Measurements from ENCODE around the gene ADAMTS3.
"Not testable (repeated sequence)": the region's sequence is repeated elsewhere in the genome, so short reads cannot be mapped to it uniquely, and the experiment has no call there.

The ADAMTS3 gene

DNA sequence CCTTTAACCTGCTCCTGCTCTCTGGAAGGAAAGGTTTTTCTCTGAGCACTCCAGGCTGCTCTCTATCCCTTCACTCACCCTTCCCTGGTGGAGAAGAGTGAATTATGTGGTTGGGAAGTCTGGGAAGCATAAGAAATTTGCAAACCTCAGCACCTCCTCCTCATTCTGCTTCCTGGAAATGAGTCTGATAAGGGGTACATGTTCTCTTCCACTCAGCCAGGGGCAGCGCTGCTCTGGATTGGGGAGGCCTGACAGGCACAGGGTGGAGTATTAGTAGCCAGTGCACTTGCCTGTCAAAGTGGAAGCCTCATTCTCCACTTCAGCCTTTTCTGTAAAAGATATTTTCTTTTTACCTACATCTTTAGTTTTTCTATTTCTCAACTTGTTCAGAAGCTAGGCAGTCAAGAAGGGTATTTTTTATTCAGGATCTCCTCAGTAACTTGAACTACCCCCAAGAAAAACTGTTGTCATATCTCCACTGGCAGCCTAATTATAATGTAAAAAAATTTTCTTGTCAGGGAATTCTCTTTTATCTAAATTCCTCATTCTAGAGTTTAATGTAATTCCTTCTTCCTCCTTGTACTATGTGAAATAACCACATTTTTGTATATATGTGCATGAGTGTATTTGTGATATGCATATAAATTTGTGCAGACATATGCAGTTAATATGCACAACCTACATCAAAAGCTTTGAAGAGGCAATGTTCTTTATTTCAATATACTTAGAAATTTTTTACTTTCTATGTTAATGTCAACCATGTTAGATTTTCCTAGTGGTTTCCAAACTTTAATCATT is 15.3 kb downstream of the ADAMTS3 start:
- DNase-seq (ENCODE audit: low read depth in 2 of 2): no peak

DNA sequence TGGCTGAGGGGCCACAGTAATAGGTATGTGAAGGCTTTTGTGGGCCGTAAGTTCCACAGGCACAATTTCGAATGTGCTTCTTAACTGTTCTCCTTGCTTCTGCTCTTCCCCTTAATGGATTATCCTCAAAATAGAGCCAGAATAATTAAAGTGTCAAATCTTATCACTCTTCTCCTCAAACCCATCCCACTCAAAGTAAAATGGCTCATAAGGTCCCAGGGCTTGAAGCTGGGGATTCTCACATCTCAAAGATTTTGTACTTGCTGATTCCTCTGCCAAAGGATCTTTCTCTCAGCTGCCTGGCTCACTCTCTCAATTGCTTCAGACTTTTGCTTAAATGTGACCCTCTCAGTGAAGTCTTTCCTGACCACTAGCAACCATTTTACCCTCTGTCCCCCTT is 16.6 kb downstream of the ADAMTS3 start:
- no peak for DNase-seq (ENCODE audit: low read depth in 2 of 2)

DNA sequence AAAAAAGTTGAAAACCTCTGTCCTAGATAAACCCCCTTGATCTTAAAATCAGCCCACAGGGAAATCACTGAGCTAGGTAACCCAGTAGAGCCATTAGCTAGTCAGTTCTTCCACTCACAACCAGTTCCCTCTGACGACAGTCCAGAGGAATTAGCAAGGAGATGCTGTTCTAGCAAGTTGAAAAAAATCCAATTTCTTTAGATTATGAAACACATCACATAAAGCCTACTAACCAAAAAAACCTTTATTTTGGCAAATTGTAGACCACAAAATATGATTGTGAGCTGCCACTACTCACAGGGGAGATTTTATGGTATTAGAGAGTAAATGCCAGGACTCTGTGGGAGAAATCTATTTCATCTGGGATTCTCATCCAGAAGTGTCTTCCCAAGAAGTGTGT is 22.6 kb downstream of the ADAMTS3 start:
- no peak for DNase-seq (ENCODE audit: low read depth in 2 of 2)

DNA sequence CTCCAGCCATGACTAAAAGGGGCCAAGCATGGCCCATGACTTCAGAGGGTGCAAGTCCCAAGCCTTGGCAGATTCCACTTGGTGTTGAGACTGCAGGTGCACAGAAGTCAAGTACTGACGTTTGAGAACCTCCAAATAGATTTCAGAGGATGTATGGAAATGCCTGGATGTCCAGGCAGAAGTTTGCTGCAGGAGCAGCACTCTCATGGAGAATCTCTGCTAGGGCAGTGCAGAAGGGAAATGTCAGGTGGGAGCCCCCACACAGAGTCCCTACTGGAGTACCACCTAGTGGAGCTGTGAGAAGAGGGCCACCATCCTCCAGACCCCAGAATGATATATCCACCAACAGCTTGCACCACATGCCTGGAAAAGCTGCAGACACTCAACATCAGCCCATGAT is 28.3 kb downstream of the ADAMTS3 start:
- not testable (repeated sequence) for DNase-seq (ENCODE audit: low read depth in 2 of 2)

DNA sequence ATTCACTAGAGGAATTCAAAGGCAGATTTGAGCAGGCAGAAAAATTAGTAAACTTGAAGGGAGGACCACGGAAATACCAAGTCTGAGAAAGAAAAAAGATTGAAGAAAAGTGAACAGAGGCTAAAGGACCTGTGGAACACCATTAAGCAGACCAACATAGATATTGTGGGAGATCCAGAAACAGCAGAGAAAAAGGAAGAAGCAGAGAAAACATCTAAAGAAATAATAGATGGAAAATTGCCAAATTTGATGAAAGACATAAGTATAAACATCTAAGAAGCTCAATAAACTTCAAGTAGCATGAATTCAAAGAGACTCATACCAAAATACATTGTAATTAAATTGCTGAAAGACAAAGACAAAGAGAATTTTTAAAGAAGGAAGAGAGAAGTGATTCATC is 31.0 kb downstream of the ADAMTS3 start:
- no peak for DNase-seq (ENCODE audit: low read depth in 2 of 2)

DNA sequence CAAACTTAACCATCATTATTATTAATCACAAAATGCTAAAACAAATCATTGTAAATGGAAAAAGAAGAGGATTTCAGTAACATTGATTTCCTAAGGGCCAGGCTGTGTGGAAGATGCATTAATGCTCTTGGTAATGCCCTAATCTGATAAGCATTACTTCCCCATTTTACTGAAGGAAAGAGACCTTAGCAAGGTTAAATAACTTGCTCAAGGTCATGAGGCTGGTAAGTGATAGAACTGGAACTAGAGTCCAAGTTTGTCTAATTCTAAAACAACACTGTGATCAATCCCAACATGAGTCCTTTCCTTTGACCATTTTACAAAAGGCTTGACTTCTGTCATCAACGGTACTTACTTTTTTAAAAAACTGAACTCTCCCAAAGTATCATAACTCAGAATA is 32.6 kb downstream of the ADAMTS3 start:
- no peak for DNase-seq (ENCODE audit: low read depth in 2 of 2)

DNA sequence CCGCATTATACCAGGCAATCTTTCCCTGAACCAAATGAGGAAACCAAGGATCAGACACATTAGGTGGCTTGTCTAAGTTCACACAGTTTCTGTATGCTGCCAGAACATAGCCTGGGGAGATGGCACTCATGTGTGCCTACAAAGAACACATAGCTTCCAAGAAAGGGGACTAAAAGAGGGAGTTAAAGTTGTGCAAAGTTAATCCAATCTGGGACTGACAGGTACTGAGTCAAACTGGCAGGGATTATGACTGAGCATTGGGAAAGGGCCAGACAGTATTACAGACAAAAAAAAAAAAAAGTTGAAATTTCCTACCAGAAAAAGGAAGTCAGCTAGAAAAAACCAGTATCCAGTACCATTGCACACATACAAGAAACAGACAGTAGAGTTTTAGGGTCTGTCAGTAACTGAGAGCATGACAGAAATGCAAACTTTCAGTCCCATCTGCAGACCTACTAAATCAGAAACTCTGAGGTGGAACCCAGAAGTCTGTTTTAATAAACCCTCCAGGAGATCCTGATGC is 37.2 kb downstream of the ADAMTS3 start:
- no peak for DNase-seq (ENCODE audit: low read depth in 2 of 2)

DNA sequence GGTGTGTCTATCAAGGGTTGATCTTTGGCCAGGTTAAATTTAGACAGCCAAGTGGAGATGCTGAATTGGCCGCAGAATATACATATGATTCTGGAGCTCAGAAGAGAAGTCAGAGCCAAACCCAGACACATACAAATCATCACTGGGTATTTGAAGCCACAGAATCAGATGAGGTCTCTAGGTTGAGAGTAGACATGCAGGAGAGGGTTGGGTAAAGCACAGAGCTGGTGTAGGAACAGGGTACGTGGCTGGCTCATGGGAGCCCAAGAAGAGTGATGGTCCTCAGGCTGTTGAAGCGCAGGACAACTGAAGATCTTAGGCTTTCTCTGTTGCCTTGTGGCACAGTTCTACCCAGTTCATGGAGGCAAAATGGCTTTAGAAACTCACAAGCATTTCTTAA is 37.7 kb downstream of the ADAMTS3 start:
- DNase-seq (ENCODE audit: low read depth in 2 of 2): no peak

DNA sequence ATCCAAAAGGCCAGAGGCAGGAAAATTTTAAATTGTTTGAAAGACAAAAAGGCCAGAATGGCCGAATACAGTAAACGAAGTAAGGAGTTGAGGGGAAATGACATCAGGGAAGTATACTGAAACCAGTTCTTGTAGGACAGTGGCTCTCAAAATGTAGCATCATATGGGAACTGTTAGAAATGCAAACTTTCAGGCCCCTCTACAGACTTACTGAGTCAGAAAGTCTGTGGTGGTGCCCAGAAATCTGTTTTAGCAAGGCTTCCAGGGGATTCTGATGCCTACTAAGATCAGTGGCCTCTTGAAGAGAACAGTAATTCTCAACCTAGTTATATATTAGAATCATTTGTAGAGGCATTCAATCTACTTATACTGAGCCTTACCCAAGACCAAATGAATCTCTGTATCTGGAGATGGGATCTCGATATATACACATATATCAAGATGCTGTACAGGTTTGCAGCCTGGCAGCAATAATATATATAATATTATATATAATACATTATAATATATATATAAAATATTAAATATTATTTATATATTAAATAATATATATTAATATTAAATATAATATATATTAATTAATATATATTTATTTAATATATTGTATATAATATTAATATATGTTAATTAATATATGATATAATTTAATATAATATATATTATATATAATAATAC is 39.7 kb downstream of the ADAMTS3 start:
- no peak for DNase-seq (ENCODE audit: low read depth in 2 of 2)

DNA sequence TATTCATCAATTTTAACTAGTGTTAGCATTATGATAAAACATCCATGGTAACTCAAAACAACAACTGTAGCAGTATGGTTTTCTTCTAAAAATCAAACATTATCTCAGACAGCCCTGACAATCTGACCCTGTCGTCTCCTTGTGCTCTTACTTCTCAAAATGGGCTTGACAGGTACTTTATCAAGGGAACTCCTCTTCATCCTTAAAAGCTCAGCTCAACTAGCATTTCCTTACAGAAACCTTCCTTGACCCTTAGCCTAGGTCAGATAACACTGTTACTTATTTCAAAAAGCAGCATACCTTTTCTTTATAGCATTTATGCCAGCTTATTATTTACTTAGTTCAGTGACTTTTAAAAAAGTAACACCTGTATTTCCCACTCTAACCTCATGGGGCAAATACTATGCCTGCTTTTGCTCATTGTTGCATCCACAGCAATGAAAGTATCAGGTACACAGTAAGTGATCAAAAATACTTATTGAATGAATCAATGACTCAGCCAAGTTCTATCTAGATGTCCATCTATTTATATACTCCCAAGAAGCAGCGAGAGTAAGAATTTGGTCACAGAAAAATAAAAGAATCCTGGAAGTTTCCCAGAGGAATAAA is 41.9 kb downstream of the ADAMTS3 start:
- no peak for DNase-seq (ENCODE audit: low read depth in 2 of 2)

DNA sequence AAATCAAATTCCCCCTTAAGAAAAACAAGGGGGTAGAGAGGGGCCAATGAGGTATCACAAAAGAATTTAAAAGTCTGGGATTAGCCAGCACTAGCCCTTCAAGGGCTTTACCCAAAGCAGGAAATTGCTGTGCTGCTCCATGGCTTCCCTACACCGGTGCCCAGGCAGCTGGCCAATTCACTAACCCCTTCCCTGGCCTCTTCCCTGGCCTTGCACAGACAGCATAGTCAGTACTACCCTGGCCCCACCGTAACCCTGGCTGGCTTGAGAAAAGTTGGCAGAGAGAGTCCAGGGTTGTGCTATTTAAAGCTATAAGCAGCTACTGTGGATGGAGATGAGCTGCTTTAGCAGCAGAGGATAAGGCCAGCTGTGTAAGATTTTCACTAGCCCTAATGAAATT is 43.1 kb downstream of the ADAMTS3 start:
- no peak for DNase-seq (ENCODE audit: low read depth in 2 of 2)

DNA sequence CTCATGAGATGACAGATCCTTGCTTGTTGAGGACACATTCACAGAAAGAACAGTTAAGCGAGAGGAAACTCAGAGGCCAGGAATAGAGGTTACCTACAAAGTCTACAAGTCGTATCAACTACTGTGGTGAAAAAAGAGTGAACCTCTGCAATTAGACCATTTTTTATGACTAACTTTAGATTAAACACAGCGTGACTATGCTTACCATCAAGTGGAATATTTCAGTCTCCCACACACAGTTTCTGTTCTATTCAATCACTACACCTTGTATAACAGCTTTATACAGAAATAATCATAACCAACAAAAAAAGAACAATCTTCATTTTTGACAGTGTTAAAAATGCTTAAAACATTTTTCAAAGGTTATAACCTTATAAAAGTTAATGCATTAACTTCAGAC is 46.6 kb downstream of the ADAMTS3 start:
- DNase-seq (ENCODE audit: low read depth in 2 of 2): no peak

DNA sequence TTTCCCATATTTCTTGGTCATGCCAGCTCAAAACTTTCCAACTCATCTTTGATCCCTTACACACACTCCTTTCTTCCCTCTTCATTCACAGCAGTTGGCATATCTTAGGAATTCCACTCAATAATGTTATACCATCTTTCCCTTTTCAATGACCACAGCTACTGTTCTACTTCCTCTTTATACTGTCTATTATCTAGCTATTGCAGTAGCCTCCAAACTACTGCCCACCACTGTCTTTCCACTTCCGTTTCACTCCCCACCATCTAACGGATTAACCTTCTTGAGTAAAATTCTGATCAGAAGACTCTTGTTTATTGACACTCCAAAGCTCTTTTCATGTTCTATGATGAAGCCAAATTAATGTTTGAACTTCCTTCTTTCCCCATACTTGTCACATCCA is 55.8 kb downstream of the ADAMTS3 start:
- DNase-seq (ENCODE audit: low read depth in 2 of 2): no peak

DNA sequence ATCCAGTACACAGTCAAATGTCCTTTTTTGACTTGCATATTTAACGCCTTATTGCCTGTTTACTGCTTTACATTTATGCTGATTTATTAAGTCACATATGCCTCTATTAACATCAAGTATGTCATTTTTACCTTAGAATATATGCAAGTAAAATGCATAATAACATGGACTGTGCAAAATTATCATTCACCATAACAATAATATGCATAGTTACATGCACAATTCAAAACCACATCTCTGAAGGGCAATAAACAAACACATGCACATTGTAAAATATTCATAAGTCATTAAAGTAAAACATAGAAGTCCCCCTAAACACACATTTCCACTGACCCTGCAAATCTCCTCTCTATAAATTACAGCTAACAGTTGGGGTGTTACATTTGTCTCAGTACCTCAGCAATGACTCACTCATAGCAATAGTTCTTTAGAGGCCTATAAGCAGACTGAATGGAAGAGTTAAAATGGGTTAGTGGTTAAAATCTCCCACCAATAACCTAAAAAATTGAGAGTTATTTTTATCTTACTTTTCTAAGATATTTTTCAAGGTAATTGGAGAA is 61.1 kb downstream of the ADAMTS3 start:
- no peak for DNase-seq (ENCODE audit: low read depth in 2 of 2)

DNA sequence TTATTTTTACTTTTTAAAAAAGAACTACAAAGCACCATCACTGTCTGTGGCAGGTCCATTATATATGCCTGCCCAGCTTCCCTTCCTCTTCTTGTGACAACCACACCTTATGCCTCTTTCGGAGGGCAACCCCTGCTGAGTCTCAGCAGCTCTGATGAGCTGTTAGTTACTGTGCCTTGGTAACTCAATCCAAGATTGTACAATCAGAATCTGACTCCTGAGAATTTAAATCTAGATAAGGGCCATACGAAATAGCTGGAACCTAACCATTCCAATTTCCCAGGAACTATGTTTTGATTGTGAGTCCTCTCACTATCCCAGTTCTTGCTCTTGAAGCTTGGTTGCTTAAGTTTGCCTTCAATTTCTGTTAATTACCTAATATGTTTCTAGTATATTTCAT is 61.9 kb downstream of the ADAMTS3 start:
- DNase-seq (ENCODE audit: low read depth in 2 of 2): no peak

DNA sequence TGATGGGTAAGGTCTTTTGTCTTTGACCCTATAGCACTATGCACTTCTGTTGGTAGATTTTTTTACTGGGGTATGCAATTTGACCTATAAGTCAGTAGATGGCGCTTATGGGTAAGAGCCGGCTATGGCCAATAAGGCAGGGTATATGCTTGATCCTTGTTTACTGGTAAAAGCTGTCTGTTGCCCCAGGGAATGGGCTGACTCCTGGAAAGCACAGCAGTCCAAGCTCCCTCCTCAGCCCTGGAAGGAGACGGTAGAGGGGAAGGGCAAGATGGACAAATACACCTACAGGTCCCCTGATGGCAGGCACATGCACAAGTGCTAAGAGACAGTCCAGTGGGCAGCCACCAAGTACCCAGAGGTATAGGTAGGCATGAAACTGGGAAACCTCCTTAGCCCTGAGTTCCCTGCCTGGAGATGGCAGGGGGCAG is 63.7 kb downstream of the ADAMTS3 start:
- no peak for DNase-seq (ENCODE audit: low read depth in 2 of 2)

DNA sequence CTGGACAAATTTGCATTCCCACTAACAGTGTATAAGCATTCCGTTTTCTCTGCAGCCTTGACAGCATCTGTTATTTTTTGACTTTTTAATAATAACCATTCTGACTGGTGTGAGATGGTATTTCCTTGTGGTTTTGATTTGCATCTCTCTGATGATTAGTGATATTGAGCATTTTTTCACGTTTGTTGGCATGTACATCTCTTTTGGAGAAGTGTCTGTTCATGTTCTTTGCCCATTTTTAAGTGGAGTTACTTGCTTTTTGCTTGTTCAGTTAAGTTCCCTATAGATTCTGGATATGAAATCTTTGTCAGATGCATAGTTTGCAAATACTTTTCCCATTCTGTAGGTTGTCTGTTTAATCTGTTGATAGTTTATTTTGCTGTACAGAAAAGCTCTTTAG is 68.8 kb downstream of the ADAMTS3 start:
- DNase-seq (ENCODE audit: low read depth in 2 of 2): no peak

DNA sequence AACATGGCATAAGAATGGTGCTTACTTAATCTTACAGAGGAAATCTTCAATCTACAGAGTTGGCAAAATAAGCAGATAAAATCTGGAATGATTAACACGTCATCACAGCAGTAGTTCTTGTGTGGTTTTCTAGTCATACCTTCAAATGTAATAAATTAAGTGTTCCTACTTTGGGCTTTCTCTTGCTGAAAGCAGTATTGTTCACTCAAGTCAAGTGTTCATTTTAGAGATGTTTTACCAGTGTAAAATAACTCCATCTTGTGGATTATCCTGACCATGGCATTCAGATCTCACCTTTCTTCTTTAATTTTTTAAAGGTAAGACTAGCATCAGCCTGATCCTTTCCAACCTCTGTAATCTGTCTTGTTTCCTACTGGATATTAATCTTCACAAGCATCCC is 72.9 kb downstream of the ADAMTS3 start:
- DNase-seq (ENCODE audit: low read depth in 2 of 2): no peak

DNA sequence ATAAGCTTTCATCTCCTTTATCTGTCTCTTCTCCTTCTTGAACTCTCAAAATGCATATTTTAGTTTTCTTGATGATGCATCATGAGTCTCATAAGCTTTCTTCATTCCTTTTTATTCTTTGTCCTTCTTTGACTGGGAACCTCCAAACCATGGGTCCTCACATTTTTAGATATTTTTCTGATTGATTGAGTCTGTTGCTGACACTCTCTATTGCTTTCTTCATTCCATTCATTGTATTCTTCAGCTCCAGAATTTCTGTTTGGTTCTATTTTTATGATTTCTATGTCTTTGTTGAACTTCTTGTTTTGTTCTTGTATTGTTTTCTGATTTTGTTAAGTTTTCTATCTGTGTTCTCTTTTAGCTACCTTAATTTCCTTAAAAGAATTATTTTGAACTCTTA is 74.9 kb downstream of the ADAMTS3 start:
- no peak for DNase-seq (ENCODE audit: low read depth in 2 of 2)

DNA sequence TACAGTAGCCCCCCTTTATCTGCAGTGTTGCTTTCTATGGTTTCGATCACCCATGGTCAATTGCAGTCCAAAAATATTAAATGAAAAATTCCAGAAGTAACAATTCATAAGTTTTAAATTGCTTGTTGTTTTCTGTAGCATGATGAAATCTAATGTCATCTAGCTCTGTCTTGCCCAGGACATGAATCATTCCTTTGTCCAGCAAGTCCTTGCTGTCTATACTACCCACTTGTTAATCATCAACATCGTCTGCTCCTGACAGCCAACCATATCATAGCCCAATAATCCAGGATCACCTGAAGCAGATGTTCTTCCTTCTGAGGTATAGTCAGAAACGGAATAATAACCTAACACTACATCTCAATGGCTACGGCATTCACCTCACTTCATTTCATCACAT is 79.8 kb downstream of the ADAMTS3 start:
- DNase-seq (ENCODE audit: low read depth in 2 of 2): no peak

DNA sequence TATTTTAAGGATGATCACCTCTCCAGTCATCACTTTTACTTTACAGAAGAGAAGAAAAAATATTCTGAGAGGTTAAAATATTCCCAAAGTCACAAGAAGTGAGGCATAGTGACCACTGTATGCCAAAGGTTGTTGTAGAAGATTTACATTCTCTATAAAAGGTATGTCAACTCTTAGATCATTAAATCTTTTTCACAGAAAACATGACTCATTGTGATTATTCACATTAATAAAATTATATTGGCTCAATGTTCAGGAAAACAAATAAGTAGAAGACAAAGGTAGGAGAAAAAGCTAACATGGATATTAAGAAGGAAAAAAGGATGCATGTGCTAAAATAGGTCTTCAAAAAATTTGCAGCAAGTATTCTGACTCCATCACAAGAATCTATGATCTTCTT is 82.0 kb downstream of the ADAMTS3 start:
- no peak for DNase-seq (ENCODE audit: low read depth in 2 of 2)

DNA sequence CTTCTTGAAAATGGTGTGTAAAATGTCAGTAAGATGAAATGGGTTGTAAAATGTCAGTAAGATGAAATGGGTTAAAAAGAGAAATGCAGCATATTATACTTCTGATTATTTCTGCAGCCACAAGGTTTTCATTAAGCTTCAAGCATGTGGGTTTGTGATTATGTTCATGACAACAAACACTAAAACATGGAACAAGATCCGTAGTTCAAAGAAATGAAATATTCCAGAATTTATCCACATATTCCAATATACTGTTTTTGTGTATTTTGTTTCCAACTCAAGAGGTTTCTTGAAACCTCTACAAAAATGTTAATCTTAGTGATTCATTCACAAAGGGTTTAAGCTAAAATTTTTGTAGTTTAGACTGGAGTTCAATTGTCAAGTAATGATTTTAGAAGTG is 84.0 kb downstream of the ADAMTS3 start:
- no peak for DNase-seq (ENCODE audit: low read depth in 2 of 2)
